ENCODE data around the gene EPAS1. TPM values are rescaled to one million over a fixed set of nuclear protein-coding genes. Genes with fewer than 3 reads are reported as not detected.

EPAS1 gene
- total and polyA plus RNA-seq, 7 donors, result 39.2 to 123 (median 80.4) TPM

GRCh38 chr2:46269001-46269400, 28.2 kb upstream of the EPAS1 start:
- no peak for TF ChIP-seq CTCF (IDR thresholded peaks at IDR 0.05)
- ATAC-seq, result no peak
- 70 to 73% (median 72%) methylated on average over 4 of the region's 4 CpGs for WGBS, 3 donors
- Histone ChIP-seq H3K27ac (no peak overlapping the region), H3K4me1 (no peaks in the 10 kb centered on the region), H3K27me3 (ENCODE audit: insufficient read depth in 3 of 3, low read length in 2 of 3) (no peaks in the 10 kb centered on the region), H3K9me3 (no peaks in the 10 kb centered on the region), H3K36me3 (ENCODE audit: insufficient read depth in 1 of 2, low read depth in 1 of 2) (no peaks in the 10 kb centered on the region), H3K4me3 (no peak overlapping the region)
- intact Hi-C loops (cut with DNase I), result no loop called here
- DNase-seq, result no peak

DNA sequence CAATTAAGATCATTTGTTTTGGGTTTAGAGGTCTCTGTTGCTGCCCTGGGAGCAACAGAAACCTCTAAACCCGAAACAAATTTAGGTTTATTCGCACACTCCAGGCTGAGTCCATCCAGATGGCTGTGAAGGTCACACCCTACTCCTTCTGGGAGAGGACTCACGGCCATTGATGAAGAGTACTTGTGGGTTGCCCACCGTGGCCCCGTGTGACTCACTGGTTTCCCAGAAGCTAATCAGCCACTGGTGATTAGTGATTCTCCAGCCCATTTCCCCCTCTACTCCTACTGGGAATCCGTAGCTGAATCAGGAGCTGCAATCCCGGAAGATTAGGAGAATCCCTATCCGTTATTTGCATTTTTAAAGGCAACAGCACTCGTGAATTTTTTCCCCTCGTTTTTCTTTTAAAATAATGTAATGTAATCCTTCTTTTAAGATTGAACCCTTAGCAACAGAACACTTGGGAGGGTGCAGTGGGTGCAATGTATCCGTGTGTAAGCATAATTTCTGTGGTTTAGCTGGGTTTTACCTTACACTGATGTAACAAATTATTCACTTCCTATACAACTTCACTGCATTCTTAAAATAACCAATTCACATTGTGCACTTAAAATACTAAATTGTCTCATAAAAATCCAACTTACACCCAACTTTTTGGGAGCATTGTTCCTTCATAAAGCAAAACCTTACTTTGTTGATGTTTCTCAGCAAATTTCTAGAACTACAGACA, 27.5 kb upstream of the EPAS1 start:
- no peaks in the 10 kb centered on the region for H3K27me3 ChIP-seq (ENCODE audit: insufficient read depth in 3 of 3, low read length in 2 of 3)
- no peak overlapping the region for H3K27ac ChIP-seq
- no peak overlapping the region for H3K4me3 ChIP-seq
- WGBS, 3 donors, result 37 to 39% (median 38%) methylated on average over 11 of the region's 11 CpGs
- no peak for ATAC-seq
- no peak for TF ChIP-seq CTCF (IDR thresholded peaks at IDR 0.05)
- intact Hi-C loops (cut with DNase I), result no loop called here
- no peaks in the 10 kb centered on the region for H3K9me3 ChIP-seq
- H3K36me3 ChIP-seq (ENCODE audit: insufficient read depth in 1 of 2, low read depth in 1 of 2), result no peaks in the 10 kb centered on the region
- no peaks in the 10 kb centered on the region for H3K4me1 ChIP-seq
- DNase-seq, result no peak

- no peak for DNase-seq
- intact Hi-C loops (cut with DNase I), result no loop called here
- no peaks in the 10 kb centered on the region for H3K36me3 ChIP-seq (ENCODE audit: insufficient read depth in 1 of 2, low read depth in 1 of 2)
- H3K27ac ChIP-seq, result no peak overlapping the region
- no peaks in the 10 kb centered on the region for H3K4me1 ChIP-seq
- no peak overlapping the region for H3K4me3 ChIP-seq
- WGBS, 3 donors, result 50 to 63% (median 51%) methylated on average over 2 of the region's 2 CpGs
- no peak for TF ChIP-seq CTCF (IDR thresholded peaks at IDR 0.05)
- H3K9me3 ChIP-seq, result no peaks in the 10 kb centered on the region
- no peak for ATAC-seq
- H3K27me3 ChIP-seq (ENCODE audit: insufficient read depth in 3 of 3, low read length in 2 of 3), result no peaks in the 10 kb centered on the region
Observed at GRCh38 chr2:46270384-46270783, 26.8 kb upstream of the EPAS1 start.

DNA sequence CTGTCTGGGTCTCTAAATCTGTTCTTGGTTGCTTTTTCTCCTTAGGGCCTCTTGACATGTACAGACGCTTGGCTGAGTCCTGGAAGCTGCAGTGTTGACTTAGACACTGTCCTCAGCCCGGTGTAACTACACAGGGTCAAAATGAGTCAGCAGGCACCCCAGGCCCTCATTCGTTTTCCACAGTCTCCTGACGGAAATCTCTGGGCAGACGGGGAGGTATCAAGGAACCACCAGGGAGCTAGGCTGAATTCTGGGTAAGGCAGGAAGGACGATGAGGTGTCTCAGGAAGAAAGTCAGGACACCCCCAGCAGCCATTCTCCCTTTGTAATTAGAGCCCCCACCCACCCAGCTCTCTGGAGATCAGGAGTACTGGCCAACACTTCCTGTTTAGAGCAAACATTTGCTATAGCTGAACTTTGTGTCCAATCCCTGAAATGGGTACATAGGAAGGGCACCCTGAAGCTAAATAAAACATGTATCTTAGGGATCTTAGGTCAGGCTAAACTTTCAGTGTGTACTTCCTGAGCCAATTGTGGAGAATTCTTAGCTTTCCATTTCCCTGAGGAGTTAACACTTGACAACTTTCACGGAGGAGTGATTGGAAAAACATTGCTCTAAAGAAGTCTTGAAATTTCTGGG, 23.9 kb upstream of the EPAS1 start:
- no peaks in the 10 kb centered on the region for H3K9me3 ChIP-seq
- peak overlapping the region; percentile 21 for H3K27ac ChIP-seq
- DNase-seq (no peak), ATAC-seq (peak in 3 of 4 donors; percentile 30 to 32 (median 30))
- peaks cover 5% of the 10 kb centered on the region for H3K4me1 ChIP-seq
- intact Hi-C loops (cut with DNase I), result no loop called here
- 64 to 74% (median 66%) methylated on average over 7 of the region's 7 CpGs for WGBS, 3 donors
- TF ChIP-seq CTCF (IDR thresholded peaks at IDR 0.05), result no peak
- H3K36me3 ChIP-seq (ENCODE audit: insufficient read depth in 1 of 2, low read depth in 1 of 2), result no peaks in the 10 kb centered on the region
- no peaks in the 10 kb centered on the region for H3K27me3 ChIP-seq (ENCODE audit: insufficient read depth in 3 of 3, low read length in 2 of 3)
- no peak overlapping the region for H3K4me3 ChIP-seq

All from psoas muscle (tissue), 8 donors.